BJ (cell line): ENCODE measurements around the gene SLC1A5. TPM values are rescaled to one million over a fixed set of nuclear protein-coding genes. Genes with fewer than 3 reads are reported as not detected.
A peak's percentile ranks its signal among the peaks of the same experiment; 100 is the strongest.
"Not testable (repeated sequence)": the region's sequence is repeated elsewhere in the genome, so short reads cannot be mapped to it uniquely, and the experiment has no call there.

ENCODE experiments used
- CTCF ChIA-PET: fragments of 350-600 bp; formaldehyde crosslinking; extraction: SDS; loops from one replicate; lab custom pipeline; 2021; ENCODE audit warnings: antibody characterized with exemption, inconsistent platforms; lab: Yijun Ruan, JAX
- POLR2A ChIA-PET: fragments of 300-600 bp; sonication (Branson Sonifier 250); formaldehyde crosslinking; extraction: SDS; loops from one replicate; lab custom pipeline; 2021; ENCODE audit warnings: antibody characterized with exemption; lab: Charles Lee
- DNase-seq: peaks from one replicate; pipeline ENCODE4 v3.0.0-alpha.2; 2011; ENCODE audit warnings: low read depth
- H3K27me3 ChIP-seq: 2 replicates; pipeline ENCODE4 v1.6.0; 2011; ENCODE audit warnings: low read length; ENCODE audit not compliant: control insufficient read depth, insufficient read depth
- H3K36me3 ChIP-seq: 2 replicates; pipeline ENCODE4 v1.5.1; 2011; ENCODE audit warnings: low read length; ENCODE audit not compliant: control insufficient read depth, insufficient read depth
- H3K4me3 ChIP-seq: 2 replicates; pipeline ENCODE4 v1.5.1; 2011; ENCODE audit warnings: low read depth, mild to moderate bottlenecking, control low read depth, low read length
- CTCF ChIP-seq: IDR thresholded peaks from 2 replicates; pipeline ENCODE4 v1.5.1; 2011; ENCODE audit warnings: low read depth, mild to moderate bottlenecking, control low read depth, inconsistent platforms, low read length, moderate library complexity; ENCODE audit not compliant: insufficient read depth
- polyA plus RNA-seq: library from polyadenylated mRNA; depleted of rRNA; stranded (reverse); fragments of >200 nt; gene quantifications from 2 replicates; pipeline ENCODE4 v1.2.3, GENCODE V29; 2011

Gene SLC1A5
- polyA plus RNA-seq, 1 experiment: 506 TPM

GRCh38 chr19:46766569-46767317 is 21.7 kb downstream of the SLC1A5 start:
- POLR2A ChIA-PET: no interaction called here
- CTCF ChIA-PET: interaction anchor here (0.6 to 3.4 kb wide), 12 partner anchors 9 to 210 kb away, joined by 3 to 17 read pairs (median 4); partner anchors contain the start of gene SLC1A5
- TF ChIP-seq CTCF: peak; percentile 72
- DNase-seq: no peak
- no peak overlapping the region for H3K4me3 ChIP-seq
- no peaks in the 10 kb centered on the region for H3K36me3 ChIP-seq
- H3K27me3 ChIP-seq: no peaks in the 10 kb centered on the region

- CTCF ChIA-PET: no interaction called here
These were observed 23.5 kb downstream of the SLC1A5 start for GRCh38 chr19:46764817-46765291.

GRCh38 chr19:46762245-46762890 is 26.0 kb downstream of the SLC1A5 start:
- Histone ChIP-seq H3K4me3 (no peak overlapping the region), H3K27me3 (no peaks in the 10 kb centered on the region), H3K36me3 (no peaks in the 10 kb centered on the region)
- CTCF ChIA-PET: interaction anchor here (0.9 to 1.3 kb wide), 2 partner anchors 22 to 58 kb away, joined by 3 read pairs; no protein-coding TSS in a partner anchor
- POLR2A ChIA-PET: no interaction called here
- no peak for TF ChIP-seq CTCF
- no peak for DNase-seq

More at GRCh38 chr19:46764817-46765291, 23.5 kb downstream of the SLC1A5 start:
- POLR2A ChIA-PET: no interaction called here
- no peak for TF ChIP-seq CTCF
- Histone ChIP-seq H3K27me3 (no peaks in the 10 kb centered on the region), H3K36me3 (no peaks in the 10 kb centered on the region), H3K4me3 (no peak overlapping the region)
- no peak for DNase-seq

- TF ChIP-seq CTCF: no peak
- H3K36me3 ChIP-seq: peaks cover 6% of the 10 kb centered on the region
- H3K27me3 ChIP-seq: no peaks in the 10 kb centered on the region
- DNase-seq: peak; percentile 54
- POLR2A ChIA-PET: no interaction called here
- CTCF ChIA-PET: interaction anchor here (0.9 to 1.4 kb wide), 3 partner anchors 23 to 142 kb away, joined by 3 to 4 read pairs (median 3); no protein-coding TSS in a partner anchor
- H3K4me3 ChIP-seq: no peak overlapping the region
These were observed 27.0 kb downstream of the SLC1A5 start for GRCh38 chr19:46761418-46761831.

- H3K36me3 ChIP-seq, DNase-seq, POLR2A ChIA-PET, H3K27me3 ChIP-seq, H3K4me3 ChIP-seq: not testable (repeated sequence)
- CTCF ChIA-PET: interaction anchor here (0.6 to 6.5 kb wide), 4 partner anchors 24 to 251 kb away, joined by 3 to 89 read pairs (median 4); no protein-coding TSS in a partner anchor
These were observed 27.5 kb downstream of the SLC1A5 start for GRCh38 chr19:46760897-46761296.
